B cell (primary cell): ENCODE measurements around the gene PTPRN2. TPM values are rescaled to one million over a fixed set of nuclear protein-coding genes. Genes with fewer than 3 reads are reported as not detected.

Source experiments
- ATAC-seq: fragments of 200-7000 bp; cut with Tn5 transposase; one replicate; pipeline ENCODE4 v1.10.0; 2021; ENCODE audit warnings: low read depth, mild to moderate bottlenecking, moderate number of reproducible peaks, moderate library complexity
- CTCF ChIA-PET: fragments of 350-600 bp; sonication (Branson Sonifier 250); formaldehyde crosslinking; loops from one replicate; lab custom pipeline; 2021; ENCODE audit warnings: antibody characterized with exemption, inconsistent platforms; lab: Charles Lee
- POLR2A ChIA-PET: fragments of 350-600 bp; sonication (Branson Sonifier 250); formaldehyde crosslinking; loops from one replicate; lab custom pipeline; 2021; ENCODE audit warnings: antibody characterized with exemption; lab: Charles Lee
- DNase-seq: peaks from one replicate; pipeline ENCODE4 v3.0.0; 2013
- H2AFZ ChIP-seq: 2 replicates; pipeline ENCODE4 v1.6.1; 2012; ENCODE audit warnings: mild to moderate bottlenecking, low read depth, low read length; ENCODE audit not compliant: insufficient read depth, poor library complexity, severe bottlenecking
- H3K27ac ChIP-seq, 2 donors: 1 replicate in 1 of 2; 2 replicates in 1 of 2; pipeline ENCODE4 v1.5.1; 2012 to 2013; ENCODE audit warnings: low read length in 2 of 2, mild to moderate bottlenecking in 2 of 2, moderate library complexity in 1 of 2
- H3K27me3 ChIP-seq, 4 experiments: fragments of 200-600 bp in 1 of 4; sonication (generic) in 1 of 4; replicated peaks in 1 of 4; 1 replicate in 2 of 4; 2 replicates in 2 of 4; pipeline versions ENCODE4 v1.6.1 to v1.7.0; 2013 to 2016; ENCODE audit warnings: low read length in 3 of 4, mild to moderate bottlenecking in 2 of 4, mixed read lengths in 1 of 4, moderate library complexity in 1 of 4; ENCODE audit not compliant: insufficient read depth in 4 of 4, control insufficient read depth in 3 of 4; ENCODE audit errors: control extremely low read depth in 1 of 4
- H3K36me3 ChIP-seq, 2 experiments: replicated peaks in 1 of 2; 1 replicate in 1 of 2; 2 replicates in 1 of 2; pipeline versions ENCODE4 v1.6.1 to v1.7.1; 2013; ENCODE audit warnings: low read length in 1 of 2; ENCODE audit not compliant: insufficient read depth in 2 of 2, control insufficient read depth in 1 of 2; ENCODE audit errors: control extremely low read depth in 1 of 2, extremely low read depth in 1 of 2
- H3K4me1 ChIP-seq, 2 donors: fragments of 200-600 bp in 1 of 2; sonication (generic) in 1 of 2; 1 replicate in 1 of 2; 2 replicates in 1 of 2; pipeline versions ENCODE4 v1.5.1 to v1.6.1; 2013 to 2017; ENCODE audit warnings: low read length in 2 of 2; ENCODE audit not compliant: control insufficient read depth in 2 of 2, insufficient read depth in 2 of 2
- H3K4me2 ChIP-seq: replicated peaks from 2 replicates; pipeline ENCODE3; 2012; ENCODE audit warnings: mild to moderate bottlenecking, low read depth, low read length; ENCODE audit not compliant: poor library complexity, severe bottlenecking
- H3K4me3 ChIP-seq, 5 experiments: fragments of 200-600 bp in 1 of 5; sonication (generic) in 1 of 5; 1 replicate in 3 of 5; 2 replicates in 2 of 5; pipeline versions ENCODE4 v1.5.1 to v1.7.0; 2011 to 2016; ENCODE audit warnings: low read length in 4 of 5, mild to moderate bottlenecking in 4 of 5, low read depth in 2 of 5, control low read depth in 1 of 5, moderate library complexity in 1 of 5; ENCODE audit not compliant: insufficient read depth in 1 of 5; ENCODE audit errors: control extremely low read depth in 1 of 5, extremely low read depth in 1 of 5
- H3K79me2 ChIP-seq: fragments of 200-600 bp; sonication (generic); one replicate; pipeline ENCODE4 v1.6.0; 2016; ENCODE audit warnings: low read length; ENCODE audit not compliant: control insufficient read depth, insufficient read depth
- H3K9ac ChIP-seq: fragments of 200-600 bp; sonication (generic); 2 replicates; pipeline ENCODE4 v1.6.1; 2017; ENCODE audit warnings: mild to moderate bottlenecking, low read length, moderate library complexity
- H3K9me3 ChIP-seq, 3 donors: one replicate each; pipeline versions ENCODE4 v1.6.1 to v1.7.1; 2013; ENCODE audit warnings: low read length in 2 of 3; ENCODE audit not compliant: control insufficient read depth in 2 of 3, insufficient read depth in 1 of 3; ENCODE audit errors: control extremely low read depth in 1 of 3
- H4K20me1 ChIP-seq: 2 replicates; pipeline ENCODE4 v1.6.0; 2012; ENCODE audit warnings: mild to moderate bottlenecking, low read length; ENCODE audit not compliant: insufficient read depth, control insufficient read depth, poor library complexity, severe bottlenecking
- H3K27ac Mint-ChIP-seq: one replicate; pipeline ENCODE4 v1.8.0; 2021; ENCODE audit warnings: mixed read lengths
- H3K27me3 Mint-ChIP-seq: one replicate; pipeline ENCODE4 v1.8.0; 2021; ENCODE audit warnings: mixed read lengths
- H3K4me1 Mint-ChIP-seq: one replicate; pipeline ENCODE4 v1.8.0; 2021; ENCODE audit warnings: mixed read lengths
- H3K4me3 Mint-ChIP-seq: one replicate; pipeline ENCODE4 v1.8.0; 2021; ENCODE audit warnings: mixed read lengths
- H3K9me3 Mint-ChIP-seq: one replicate; pipeline ENCODE4 v1.8.0; 2022; ENCODE audit warnings: mixed read lengths; ENCODE audit not compliant: insufficient read depth
- EZH2 ChIP-seq: IDR thresholded peaks from 2 replicates; pipeline ENCODE4 v1.6.1; 2012; ENCODE audit warnings: borderline replicate concordance, low read depth, mild to moderate bottlenecking, moderate library complexity, low read length; ENCODE audit not compliant: insufficient read depth, poor library complexity, severe bottlenecking
- WGBS: methylation state at CpG from one replicate; pipeline ENCODE4 v1.1.5; 2013; ENCODE audit warnings: missing lambda C conversion rate; ENCODE audit not compliant: insufficient coverage; 5-methylcytosine and 5-hydroxymethylcytosine counted together
- intact Hi-C: fragments of 100-400 bp; cut with micrococcal nuclease; formaldehyde crosslinking; loops from one replicate; pipeline ENCODE4 v1.10.0; 2022
- polyA plus RNA-seq: library from polyadenylated mRNA; depleted of rRNA; stranded (reverse); fragments of >200 nt; gene quantifications from 2 replicates; pipeline ENCODE4 v1.2.3, GENCODE V29; 2012
- total RNA-seq, 2 donors: library from RNA; stranded (reverse); fragments of 120-200 nt in 1 of 2; gene quantifications; 1 replicate in 1 of 2; 2 replicates in 1 of 2; pipeline versions ENCODE4 v1.2.3 to v1.2.4, GENCODE V29; 2013 to 2022
- TF ChIP-seq, protein P1 (sequence below): fragments of 200-600 bp; IDR thresholded peaks from one replicate; pipeline ENCODE4 v1.8.0; 2022; ENCODE audit warnings: antibody characterized with exemption, mild to moderate bottlenecking

PTPRN2 gene
- total and polyA plus RNA-seq, 2 donors (not counting 1 experiment from before 2014, with no cell fraction given): 2.0 to 5.0 TPM

DNA sequence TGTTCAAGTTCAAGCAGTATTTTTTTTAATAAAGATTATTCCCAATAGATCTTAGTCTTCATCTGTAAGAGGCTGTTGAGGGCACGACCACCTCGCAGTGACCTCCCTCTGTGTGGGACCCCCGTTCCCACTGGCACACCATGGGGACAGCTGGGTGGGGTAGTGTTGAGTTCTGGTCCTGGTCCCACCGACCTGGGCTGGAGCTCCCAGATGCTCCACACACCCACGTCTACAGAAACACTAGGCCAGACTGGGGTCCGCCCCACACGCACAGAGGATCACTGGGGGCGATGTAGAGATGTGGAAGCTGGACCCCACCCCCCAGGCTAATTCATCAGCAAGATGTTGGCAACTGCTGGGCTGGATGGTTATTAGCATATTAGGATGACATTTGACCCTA is 623.6 kb downstream of the PTPRN2 start:
- no peaks in the 10 kb centered on the region for H3K4me1 Mint-ChIP-seq
- Histone ChIP-seq H3K27ac (no peak overlapping the region), H3K79me2 (no peaks in the 10 kb centered on the region), H3K27me3 (no peaks in the 10 kb centered on the region), H3K4me3 (no peak overlapping the region), H2AFZ (no peak overlapping the region), H3K4me2 (no peak overlapping the region), H3K9me3 (peaks cover 0 to 21% (median 0%) of the 10 kb centered on the region in 3 donors), H3K9ac (no peak overlapping the region), H3K4me1 (no peaks in the 10 kb centered on the region), H4K20me1 (no peaks in the 10 kb centered on the region), H3K36me3 (no peaks in the 10 kb centered on the region)
- no CpG with 5 or more reads among the region's 8 CpGs for WGBS
- ChIA-PET POLR2A (no interaction called here), CTCF (no interaction called here)
- intact Hi-C loops: no loop called here
- ATAC-seq: no peak
- no peak overlapping the region for H3K27ac Mint-ChIP-seq
- no peak overlapping the region for H3K4me3 Mint-ChIP-seq
- no peak for DNase-seq
- H3K9me3 Mint-ChIP-seq: peaks cover 4% of the 10 kb centered on the region
- TF ChIP-seq, protein P1, sequence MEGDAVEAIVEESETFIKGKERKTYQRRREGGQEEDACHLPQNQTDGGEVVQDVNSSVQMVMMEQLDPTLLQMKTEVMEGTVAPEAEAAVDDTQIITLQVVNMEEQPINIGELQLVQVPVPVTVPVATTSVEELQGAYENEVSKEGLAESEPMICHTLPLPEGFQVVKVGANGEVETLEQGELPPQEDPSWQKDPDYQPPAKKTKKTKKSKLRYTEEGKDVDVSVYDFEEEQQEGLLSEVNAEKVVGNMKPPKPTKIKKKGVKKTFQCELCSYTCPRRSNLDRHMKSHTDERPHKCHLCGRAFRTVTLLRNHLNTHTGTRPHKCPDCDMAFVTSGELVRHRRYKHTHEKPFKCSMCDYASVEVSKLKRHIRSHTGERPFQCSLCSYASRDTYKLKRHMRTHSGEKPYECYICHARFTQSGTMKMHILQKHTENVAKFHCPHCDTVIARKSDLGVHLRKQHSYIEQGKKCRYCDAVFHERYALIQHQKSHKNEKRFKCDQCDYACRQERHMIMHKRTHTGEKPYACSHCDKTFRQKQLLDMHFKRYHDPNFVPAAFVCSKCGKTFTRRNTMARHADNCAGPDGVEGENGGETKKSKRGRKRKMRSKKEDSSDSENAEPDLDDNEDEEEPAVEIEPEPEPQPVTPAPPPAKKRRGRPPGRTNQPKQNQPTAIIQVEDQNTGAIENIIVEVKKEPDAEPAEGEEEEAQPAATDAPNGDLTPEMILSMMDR: no peak
- no peak for TF ChIP-seq EZH2
- no peaks in the 10 kb centered on the region for H3K27me3 Mint-ChIP-seq

DNA sequence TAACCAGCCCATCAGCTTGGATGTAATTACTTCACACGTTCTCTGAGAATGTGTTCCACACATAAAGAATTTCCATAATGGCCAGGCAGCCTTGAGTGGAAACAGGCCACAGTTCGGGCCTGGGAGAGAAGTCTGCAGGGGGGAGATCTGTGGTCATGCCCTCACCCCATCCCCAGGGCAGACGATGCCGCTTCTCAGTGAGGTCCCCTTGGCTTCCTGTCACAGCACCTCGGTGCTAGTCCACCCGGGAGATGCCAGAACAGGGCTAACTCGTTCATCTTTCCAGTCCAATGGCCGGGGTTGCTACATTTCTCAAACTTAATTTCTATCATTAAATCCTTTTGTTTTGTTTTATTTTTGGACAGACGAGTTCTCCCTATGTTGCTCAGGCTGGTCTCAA is 624.1 kb downstream of the PTPRN2 start:
- ATAC-seq (no peak), DNase-seq (no peak)
- Histone ChIP-seq H3K79me2 (no peaks in the 10 kb centered on the region), H3K27me3 (no peaks in the 10 kb centered on the region), H3K27ac (no peak overlapping the region), H3K9ac (no peak overlapping the region), H3K36me3 (no peaks in the 10 kb centered on the region), H3K4me1 (no peaks in the 10 kb centered on the region), H3K4me3 (no peak overlapping the region), H3K4me2 (no peak overlapping the region), H2AFZ (no peak overlapping the region), H3K9me3 (peaks cover 0 to 16% (median 0%) of the 10 kb centered on the region in 3 donors), H4K20me1 (no peaks in the 10 kb centered on the region)
- TF ChIP-seq EZH2: no peak
- TF ChIP-seq, protein P1: no peak
- Mint-ChIP-seq H3K27ac (no peak overlapping the region), H3K4me3 (no peak overlapping the region), H3K4me1 (no peaks in the 10 kb centered on the region), H3K27me3 (no peaks in the 10 kb centered on the region), H3K9me3 (peaks cover 4% of the 10 kb centered on the region)
- intact Hi-C loops: no loop called here
- ChIA-PET POLR2A (no interaction called here), CTCF (no interaction called here)
- 78% methylated on average over 4 of the region's 9 CpGs for WGBS
